Measurements from ENCODE around the gene LRCH1. TPM values are rescaled to one million over a fixed set of nuclear protein-coding genes. Genes with fewer than 3 reads are reported as not detected.

LRCH1 gene
- total and polyA plus RNA-seq, 10 of the 15 experiments (the other 5 are each of a cell fraction or from before 2014, with no cell fraction given): 5.3 to 48.9 (median 14.4) TPM

DNA sequence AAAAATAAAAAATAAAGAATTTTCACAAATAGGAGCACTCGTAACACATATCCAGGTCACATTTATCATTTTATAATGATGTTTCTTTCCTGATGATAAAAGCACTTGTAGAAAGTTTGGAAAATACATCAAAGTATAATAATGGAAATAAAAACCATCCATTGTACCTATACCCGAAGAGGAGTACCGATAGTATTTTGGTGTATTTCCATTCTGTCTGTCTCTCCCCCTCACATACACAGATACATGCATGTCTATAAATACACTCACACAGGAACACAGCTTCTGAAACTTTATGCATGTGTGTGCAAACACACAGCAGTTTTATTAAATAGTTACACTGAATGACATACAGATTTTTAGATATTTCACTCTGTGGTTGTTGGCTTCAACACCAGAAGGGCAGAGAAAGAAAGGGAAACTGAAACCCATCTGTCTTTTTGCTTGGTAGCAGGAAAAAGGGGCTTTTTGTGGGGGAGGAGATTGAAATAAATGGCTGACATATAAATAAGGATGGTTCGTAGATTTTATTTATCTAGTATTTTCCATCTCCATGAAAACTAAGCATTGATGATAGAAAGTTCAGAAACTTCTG is 114.8 kb downstream of the LRCH1 start (continued):
- TF ChIP-seq, protein P1, sequence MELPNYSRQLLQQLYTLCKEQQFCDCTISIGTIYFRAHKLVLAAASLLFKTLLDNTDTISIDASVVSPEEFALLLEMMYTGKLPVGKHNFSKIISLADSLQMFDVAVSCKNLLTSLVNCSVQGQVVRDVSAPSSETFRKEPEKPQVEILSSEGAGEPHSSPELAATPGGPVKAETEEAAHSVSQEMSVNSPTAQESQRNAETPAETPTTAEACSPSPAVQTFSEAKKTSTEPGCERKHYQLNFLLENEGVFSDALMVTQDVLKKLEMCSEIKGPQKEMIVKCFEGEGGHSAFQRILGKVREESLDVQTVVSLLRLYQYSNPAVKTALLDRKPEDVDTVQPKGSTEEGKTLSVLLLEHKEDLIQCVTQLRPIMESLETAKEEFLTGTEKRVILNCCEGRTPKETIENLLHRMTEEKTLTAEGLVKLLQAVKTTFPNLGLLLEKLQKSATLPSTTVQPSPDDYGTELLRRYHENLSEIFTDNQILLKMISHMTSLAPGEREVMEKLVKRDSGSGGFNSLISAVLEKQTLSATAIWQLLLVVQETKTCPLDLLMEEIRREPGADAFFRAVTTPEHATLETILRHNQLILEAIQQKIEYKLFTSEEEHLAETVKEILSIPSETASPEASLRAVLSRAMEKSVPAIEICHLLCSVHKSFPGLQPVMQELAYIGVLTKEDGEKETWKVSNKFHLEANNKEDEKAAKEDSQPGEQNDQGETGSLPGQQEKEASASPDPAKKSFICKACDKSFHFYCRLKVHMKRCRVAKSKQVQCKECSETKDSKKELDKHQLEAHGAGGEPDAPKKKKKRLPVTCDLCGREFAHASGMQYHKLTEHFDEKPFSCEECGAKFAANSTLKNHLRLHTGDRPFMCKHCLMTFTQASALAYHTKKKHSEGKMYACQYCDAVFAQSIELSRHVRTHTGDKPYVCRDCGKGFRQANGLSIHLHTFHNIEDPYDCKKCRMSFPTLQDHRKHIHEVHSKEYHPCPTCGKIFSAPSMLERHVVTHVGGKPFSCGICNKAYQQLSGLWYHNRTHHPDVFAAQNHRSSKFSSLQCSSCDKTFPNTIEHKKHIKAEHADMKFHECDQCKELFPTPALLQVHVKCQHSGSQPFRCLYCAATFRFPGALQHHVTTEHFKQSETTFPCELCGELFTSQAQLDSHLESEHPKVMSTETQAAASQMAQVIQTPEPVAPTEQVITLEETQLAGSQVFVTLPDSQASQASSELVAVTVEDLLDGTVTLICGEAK (IDR thresholded peaks at IDR 0.05; ENCODE audit: borderline replicate concordance): peak; percentile 69; the same call in 1 of the 2 replicates
- peak; percentile 91 for TF ChIP-seq RELB (IDR thresholded peaks at IDR 0.05; ENCODE audit: low read depth)
- no peak for TF ChIP-seq PRDM15 (CRISPR knock-in tag; IDR thresholded peaks at IDR 0.05)
- no peak for TF ChIP-seq EZH2 (IDR thresholded peaks at IDR 0.05; ENCODE audit: borderline replicate concordance, control insufficient read depth, low read depth, low read length)
- TF ChIP-seq NFIC (IDR thresholded peaks at IDR 0.05; ENCODE audit: low read depth, low read length): peak; percentile 63; the same call in 1 of the 2 replicates

All from GM12878 (cell line).